ENCODE measurements around the gene WDR35.

- TF ChIP-seq CTCF (IDR thresholded peaks at IDR 0.05; ENCODE audit: low read depth, low read length) (no peak), EZH2phosphoT487 (IDR thresholded peaks at IDR 0.05; ENCODE audit: low read depth) (no peak)
These were observed 56.4 kb downstream of the WDR35 start for GRCh38 chr2:19933351-19933981.
